Ramos (cell line): Measurements from ENCODE around the gene TMEM132D.

ENCODE experiments used
- in situ Hi-C: fragments of 300-500 bp; cut with MboI; formaldehyde crosslinking; loops from one replicate; pipeline ENCODE4 v1.14.3; 2022; ENCODE audit warnings: low sequenced_read_pairs; ENCODE audit not compliant: unreplicated experiment

The TMEM132D gene

DNA sequence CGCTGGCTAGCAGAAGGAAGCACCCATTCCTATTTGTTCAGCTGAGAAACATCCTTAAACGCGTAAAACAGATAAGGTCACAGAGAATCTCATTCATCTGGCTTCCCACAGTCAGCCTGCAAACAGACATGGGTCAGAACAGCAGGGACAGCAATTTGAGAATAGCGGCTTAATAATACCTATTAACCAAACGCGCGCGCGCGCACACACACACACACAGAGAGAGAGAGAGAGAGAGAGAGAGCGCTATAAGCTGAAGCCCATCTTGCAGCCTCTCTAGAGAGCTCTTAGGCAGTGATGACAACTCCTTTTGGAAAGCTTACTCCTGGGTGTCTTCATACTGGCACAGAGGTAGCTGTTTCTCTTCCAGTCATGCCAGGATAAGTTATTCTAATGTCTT lies 26.4 kb downstream of the TMEM132D start:
- in situ Hi-C loops: no loop called here

DNA sequence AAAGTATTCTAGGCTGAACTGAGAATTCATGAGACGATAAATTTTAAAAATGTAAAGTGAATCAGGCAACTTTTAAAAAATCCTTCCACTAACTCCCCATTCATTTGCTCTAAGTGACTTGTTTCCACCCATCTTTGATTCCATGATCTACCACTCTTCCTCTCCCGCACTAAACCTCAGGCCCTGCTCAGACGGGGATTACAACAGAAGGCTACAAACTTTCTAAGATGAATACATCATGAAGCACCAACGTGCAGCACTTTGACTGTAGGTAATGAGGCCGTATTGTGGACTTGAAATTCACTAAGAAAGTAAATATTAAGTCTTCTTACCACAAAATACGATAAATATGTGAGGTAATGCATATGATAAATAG lies 30.0 kb downstream of the TMEM132D start:
- in situ Hi-C loops: no loop called here

DNA sequence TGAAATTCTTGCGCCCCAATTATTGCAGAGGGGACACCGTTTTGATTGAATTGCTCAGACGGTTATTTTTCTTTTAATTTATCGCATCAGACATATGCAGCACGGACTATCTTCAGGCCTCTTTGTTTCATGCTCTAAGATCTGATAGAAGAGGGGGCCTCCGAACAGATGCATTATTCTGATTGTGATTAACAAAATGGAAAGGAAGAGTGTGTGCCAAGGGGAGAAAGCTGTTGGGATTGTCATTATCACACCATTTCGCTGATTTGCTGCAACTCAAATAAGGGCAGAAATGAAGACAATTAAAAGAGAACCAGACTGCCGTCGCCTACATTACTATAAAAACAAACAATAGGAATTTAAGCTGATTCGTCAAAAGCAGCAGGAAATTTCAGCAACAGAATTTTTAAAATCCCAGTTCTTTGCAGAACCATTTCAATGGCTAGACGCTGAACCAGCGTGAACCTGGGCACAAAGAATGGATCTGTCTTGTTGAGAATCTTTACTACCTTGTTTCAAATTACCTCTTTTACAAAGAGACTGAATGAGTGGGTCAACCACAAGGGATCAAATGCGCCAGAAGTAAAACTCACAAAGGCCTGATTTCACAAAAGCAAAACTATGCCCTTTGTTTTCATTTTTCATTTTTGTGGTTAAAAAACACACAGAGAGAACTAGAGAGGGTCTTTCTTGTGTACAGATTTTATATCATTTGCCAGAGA lies 30.6 kb downstream of the TMEM132D start:
- in situ Hi-C loops: no loop called here

DNA sequence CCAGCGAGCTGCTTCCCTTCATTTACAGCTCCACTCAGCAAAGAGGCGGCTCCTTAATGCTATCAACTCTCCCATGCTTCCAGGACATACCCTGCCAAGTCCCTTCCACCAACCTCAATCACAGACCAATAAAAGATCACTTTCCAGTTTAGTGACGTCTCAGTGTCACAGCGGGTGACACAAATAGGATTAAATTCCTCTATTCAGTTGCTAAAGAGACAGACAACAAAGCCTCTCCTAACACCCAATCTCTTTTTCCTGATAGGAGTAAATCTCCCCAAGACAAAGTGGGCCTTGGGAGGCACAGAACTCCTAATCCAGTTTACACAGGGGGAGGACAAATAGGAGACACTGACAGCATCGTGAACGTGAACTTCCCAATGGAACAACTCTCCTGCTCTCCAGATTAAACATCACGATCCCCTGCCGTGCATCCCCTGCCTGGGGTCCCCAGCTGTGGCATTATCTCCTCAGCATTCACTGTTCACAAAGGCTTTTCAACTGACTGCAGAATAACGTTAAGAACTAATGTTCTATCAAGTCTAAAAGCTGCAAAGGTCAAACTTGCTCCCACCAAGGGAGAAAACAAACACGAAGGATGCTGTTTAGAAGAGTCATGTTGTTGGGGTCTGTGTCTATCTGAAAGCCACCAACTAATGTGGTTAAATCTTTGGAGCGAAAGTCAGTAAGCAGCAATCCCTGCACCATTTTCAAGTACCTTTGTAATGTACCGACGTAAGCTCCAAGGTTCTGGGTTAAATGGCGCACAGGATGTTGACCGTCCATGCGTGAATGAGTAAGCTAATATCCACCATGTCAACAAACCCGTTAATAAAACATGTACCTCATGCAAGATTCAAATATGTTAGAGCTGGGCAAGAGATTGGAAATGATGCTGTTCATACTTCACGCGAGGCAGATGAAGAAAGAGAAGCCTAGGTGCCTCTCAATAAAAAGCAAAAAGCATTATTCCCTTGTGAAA lies 31.5 kb downstream of the TMEM132D start:
- in situ Hi-C loops: no loop called here

DNA sequence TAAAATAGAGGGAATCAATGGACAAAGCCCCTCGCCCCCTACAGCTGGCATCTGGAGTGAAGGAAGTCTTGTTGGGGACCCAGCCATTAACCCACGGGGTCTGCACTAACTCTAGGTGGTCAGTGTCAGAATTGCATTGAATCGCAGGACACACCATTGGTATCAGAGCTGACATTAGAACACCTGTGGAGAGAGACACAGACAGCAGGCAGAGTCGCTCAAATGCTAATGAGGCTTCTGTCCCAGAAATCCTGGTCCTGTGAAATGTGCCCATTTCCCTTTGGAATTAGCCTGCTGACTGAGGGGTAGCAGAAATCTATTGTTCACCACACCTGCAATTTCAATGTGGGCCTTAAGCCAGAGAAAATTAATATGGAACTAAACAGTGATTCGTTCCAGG lies 33.0 kb downstream of the TMEM132D start:
- in situ Hi-C loops: no loop called here

DNA sequence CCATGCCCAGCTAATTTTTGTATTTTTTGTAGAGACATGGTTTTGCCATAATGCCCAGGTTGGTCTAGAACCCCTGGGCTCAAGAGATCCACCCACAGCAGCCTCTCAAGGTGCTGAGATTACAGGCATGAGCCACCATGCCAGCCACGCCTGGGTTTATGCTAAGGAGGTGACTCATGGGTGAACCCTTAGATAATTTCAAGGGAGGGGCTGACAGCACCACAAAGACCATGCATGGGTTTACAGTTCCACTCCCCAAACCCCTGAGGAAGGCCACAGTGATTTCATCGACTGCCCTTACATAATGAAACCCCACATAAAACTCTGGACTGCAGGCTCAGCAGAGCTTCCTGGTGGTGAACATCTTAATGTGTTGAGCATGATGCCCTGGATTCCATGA lies 33.7 kb downstream of the TMEM132D start:
- in situ Hi-C loops: no loop called here

DNA sequence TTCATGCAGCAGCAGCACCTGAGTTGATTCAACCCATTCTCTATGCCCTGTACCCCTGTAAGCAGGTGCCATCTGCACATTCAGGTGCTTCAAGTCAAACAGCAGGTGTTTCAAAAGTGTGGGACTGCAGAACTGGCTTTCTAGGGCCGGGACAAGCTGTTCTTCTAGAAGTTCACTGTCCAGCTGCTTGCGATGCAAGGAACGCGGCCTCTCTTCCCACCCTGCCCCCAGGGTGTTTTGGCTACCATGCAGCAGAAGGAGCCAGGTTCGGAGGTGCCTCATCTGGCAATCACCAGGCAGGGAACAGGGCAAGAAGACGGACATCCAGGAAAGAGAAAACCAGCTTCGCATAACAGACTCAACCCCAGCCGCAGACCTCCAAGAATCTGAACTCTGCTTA lies 35.2 kb downstream of the TMEM132D start:
- in situ Hi-C loops: no loop called here

DNA sequence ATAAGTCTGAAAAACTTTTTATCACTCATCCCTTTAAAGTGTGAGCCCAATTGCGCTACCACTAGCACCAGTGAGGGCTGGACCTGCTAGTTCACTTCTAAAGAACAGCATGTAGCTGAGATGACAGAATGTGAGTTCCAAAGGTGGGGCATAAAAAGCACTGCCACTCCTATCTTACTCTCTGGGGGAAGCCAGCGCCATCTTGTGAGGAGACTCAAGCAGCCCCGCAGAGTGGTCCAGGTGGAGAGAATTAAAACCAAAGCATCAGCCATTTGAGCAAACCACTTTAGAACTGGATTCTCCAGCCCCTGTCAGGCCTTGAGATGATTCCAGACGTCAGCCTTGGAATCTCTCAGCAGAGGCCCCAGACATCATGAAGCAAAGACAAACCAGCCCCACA lies 39.9 kb downstream of the TMEM132D start:
- in situ Hi-C loops: no loop called here

DNA sequence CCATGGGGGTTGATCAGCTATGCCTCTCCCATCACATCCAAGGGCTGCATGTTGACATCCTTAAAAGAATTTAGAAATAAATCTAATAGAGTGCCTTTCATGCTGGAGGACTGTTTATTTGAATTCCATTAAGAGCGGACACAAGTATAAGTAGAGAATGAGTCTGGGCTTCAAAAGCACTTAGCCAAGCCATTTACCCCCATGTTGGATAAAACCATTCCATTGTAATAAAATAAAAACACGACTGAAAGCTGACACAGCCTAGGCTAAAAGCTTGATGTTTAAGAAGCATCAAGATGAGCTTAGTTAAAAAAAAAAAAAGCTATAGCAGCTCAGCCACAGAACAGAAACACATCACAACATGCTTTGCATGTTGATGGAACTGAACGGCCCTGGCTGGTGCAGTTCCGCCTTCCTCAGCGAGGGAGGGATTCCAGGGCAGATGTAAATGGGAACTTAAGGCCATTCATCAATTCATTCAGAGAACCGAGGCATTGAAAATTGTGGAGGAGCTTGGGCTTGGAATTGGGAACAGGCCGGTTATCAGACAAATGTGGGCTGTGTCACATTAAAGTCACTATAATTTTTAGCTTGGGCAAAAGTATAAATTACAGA lies 41.2 kb downstream of the TMEM132D start:
- in situ Hi-C loops: no loop called here

DNA sequence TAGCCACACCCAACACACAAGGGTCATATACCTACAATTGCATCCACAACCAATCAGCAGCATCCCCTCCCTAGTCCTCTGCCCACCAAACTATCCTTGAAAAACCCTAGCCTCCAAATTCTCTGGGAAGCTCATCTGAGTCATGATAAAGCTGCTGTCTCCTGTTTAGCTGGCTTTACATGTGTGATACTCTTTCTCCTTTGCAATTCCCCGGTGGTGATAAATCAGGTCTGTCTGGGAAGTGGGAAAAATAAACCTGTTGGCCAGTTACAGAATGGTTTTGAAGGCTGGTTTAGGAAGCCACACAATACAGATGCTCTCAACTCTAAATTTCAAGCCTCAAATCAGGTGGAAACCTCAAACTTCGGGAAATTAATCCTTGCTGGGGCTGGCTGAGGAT lies 41.9 kb downstream of the TMEM132D start:
- in situ Hi-C loops: no loop called here

DNA sequence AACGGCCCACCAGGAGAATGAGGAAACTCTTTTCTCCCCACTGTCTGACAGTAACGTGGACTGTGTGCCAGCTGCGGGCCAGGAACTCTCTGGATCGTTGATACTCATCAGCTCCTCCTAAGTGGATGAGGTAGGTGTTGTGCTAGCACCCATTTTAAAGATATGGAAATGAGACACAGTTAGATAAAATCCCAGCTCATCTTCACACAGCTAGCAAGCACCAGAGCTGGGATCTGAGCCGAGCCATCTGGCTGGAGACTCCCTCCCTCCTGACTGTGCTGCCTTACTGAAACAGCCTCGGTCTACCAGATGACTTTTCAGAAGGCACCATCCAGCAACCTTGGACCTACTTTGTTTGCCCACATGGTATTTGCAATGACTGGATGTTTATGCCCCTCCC lies 49.2 kb downstream of the TMEM132D start:
- in situ Hi-C loops: no loop called here

DNA sequence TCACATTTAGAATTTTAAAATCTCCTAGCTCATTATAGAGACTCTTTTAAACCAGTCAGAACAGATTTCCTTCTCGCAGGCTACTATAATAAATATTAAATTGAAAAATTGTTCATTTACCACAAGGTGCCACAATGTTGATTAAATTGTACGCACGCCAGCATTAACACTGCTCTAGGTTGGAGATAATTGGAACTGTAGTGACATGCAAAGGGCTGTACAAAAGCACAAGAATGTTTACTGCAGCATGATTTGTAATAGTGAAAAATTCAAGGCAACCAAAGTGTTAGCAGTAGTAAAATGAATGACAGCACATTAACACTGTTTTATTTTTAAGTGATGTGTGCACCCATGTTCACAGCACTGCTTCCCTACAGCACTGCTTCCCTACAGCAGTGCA lies 52.5 kb downstream of the TMEM132D start:
- in situ Hi-C loops: no loop called here

DNA sequence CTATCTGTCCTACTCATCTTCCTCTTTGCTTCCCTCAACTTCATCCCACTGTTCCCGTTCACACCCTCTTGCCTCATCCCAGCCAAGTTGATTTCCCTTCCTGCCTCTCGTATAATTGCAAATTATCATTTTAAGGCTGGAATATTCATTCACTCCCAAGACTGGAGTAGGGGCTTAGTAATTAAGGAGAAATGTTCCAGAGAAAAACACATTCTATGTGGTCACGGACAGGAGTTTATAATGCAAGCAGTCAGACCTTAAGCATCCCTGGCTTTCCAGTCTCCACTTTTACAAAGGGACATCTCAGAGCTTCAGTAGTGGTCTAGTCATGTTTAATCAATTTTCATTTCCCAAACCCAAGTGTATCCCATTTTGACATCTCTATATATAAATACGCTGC lies 54.9 kb downstream of the TMEM132D start:
- in situ Hi-C loops: no loop called here

DNA sequence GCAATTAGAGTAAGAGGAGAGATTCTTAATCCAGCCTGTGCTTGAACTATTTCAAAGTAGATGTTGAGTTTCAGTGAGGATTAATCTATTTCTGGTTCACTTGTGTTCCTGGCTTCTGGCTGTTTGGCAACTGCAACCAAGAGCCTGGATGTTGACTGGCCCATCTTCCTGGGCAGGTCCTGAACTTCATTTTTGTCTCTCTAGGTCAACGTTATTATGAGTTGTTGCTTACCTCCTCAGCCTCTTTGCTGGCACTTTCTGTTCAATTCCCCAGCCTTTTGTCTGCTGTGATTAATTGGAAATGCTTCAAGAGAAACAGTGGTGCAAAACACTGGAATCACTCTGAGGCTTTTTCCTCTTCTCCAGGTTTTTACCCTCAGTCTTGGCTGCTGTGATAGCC lies 56.8 kb downstream of the TMEM132D start:
- in situ Hi-C loops: no loop called here

DNA sequence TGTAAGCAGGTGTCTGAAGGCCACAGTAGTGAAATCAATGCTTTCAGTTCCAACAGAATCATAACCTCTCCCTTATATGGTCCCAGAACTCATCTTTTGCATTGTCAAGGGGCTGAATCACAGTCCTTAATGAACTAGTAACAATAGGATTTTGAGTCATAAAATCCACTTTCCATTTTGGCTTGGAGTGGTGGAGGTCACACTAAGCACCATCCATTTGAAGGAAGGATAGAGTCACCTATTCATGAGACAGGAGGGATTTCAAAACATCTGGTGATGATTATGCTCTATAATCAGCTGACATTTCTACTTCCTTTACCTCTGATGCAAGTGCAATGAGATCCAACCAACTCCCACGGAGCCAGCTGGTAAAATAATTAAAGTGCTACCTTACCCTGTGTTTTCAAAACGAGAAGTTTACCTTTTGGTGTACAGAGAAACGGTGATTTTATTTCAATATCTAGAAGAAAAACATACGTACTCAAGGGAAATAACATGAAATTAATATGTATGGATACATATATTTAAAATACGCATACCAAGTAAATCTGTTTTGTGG lies 59.1 kb downstream of the TMEM132D start:
- in situ Hi-C loops: no loop called here

DNA sequence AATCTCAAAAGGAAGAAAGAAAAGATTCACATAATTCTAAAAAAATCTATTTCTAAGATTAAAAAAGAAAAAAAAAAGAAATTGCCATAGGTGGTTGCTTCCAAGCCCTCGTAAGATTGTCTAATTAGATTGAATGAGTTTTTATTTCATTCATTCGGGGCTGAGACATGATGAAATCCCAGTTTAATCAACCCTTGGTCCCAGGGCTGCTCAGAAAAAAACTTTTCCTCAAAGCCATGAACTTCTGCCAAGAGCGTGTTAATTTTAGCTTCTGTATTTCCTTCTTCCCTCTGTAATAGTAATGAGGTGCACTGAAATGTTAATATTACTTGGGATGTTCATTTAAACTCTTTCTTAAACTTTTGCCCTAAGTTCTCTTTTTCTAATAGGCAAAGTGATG lies 62.6 kb downstream of the TMEM132D start:
- in situ Hi-C loops: no loop called here

DNA sequence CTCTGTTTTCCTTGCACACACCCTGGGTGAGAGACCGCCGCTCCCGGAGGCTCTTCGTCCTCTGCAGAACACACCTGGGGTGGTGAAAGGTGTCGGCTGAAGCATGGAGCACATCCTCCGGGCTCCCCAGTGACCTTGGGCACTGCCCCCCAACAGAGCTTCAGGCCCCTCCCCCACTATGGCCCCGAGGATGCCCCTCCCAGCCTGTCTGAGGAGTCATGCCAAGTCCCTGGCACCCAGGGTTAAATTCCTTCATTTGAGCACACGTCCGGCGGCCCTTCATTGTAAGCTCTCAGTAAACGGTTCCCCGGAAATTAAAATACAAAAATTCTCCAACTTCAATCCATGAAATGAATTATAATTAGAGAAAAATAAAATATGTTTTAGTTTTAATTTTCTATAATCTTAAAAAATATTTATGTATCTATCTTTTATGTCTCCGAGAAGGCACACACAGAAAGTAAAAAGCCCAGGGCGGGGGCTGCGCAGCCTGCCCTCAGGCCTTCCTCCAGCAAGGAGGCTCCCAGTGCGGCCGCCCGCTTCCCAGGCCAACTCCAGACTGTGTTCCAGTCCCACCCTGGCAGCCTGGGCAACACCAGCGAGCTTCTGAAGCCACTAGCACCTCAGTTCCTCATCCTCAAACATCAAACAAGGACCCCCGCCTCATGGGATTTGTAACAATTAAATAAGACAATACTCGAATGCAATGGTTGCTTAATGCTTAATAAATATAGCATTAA lies 63.5 kb downstream of the TMEM132D start:
- in situ Hi-C loops: no loop called here

DNA sequence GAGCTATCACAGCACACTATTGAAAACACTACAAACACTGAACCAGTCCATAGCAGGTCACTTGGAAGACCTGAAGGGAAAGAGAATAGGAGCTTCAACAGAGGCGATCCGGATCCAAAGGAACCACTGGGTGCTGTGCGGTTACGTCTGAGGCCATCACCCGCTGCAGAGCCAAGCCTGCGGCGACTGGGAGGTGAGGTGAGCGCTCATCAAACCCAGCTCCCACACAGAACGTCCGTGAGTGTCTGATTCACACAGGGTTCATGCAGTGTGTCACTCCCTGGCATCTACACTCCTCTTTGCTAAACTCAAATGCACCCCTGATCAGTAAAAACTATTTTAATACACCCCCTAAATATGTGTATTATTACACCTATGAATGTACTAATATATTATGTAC lies 64.1 kb downstream of the TMEM132D start:
- in situ Hi-C loops: no loop called here

DNA sequence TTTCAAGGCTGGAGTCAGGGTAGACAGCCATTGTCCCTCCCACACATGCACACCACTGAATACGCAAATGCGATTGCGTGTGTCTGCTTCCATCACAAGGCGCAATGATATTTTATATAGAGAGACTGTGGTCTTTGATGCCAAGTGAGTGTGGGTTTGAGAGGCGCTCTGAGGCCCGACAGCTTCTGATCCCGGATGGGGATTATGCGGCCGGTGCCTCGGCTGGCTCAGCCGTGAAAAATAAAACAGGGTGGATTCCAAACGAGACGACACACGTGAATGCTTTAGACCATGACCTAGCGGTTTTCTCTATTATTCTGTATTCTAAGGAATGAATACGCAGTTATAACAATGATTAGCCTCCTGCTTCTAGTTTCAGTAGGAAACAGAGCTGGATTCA lies 72.5 kb downstream of the TMEM132D start:
- in situ Hi-C loops: no loop called here

DNA sequence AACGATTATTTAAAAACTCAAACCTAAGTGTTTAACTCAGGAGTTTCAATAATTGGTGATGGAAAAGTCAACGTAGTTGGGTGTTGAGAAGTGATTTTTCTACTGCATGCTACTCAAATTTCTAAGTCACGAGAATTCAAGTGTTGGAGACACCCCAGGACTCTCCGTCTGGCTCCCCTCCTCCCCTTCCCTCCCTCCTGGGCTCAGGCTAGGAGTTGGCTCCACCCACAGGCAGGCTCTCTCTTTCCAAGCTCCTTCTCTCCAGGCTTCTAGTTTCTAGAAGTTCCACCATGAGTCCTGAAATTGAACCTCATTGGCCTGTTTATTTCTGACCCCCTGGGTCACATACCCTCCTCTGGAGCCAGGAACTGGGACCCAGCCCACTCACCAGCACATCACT lies 73.0 kb downstream of the TMEM132D start:
- in situ Hi-C loops: no loop called here
